Tibial nerve (tissue), 3 donors: ENCODE data around the gene AOPEP.

Source experiments
- CTCF ChIP-seq, 5 experiments: fragments of 200-600 bp in 3 of 5; fragments of 450-650 bp in 2 of 5; sonication (generic) in 3 of 5; IDR thresholded peaks; one replicate each; pipeline ENCODE4 v1.5.1; 2016 to 2019; ENCODE audit warnings: antibody characterized with exemption in 5 of 5, mild to moderate bottlenecking in 3 of 5, moderate library complexity in 2 of 5
- POLR2A ChIP-seq, 2 donors: fragments of 450-650 bp; IDR thresholded peaks; one replicate each; pipeline ENCODE4 v1.6.1; 2017; ENCODE audit warnings: antibody characterized with exemption in 2 of 2, mild to moderate bottlenecking in 2 of 2, moderate library complexity in 2 of 2

- peak in 2 of 5 experiments; percentile 30 to 35 for TF ChIP-seq CTCF (IDR thresholded peaks at IDR 0.05)
- TF ChIP-seq POLR2A (IDR thresholded peaks at IDR 0.05): no peak
Measured at GRCh38 chr9:95103281-95103771, 376.8 kb downstream of the AOPEP start.
